PFSK-1 (cell line): ENCODE results near the gene ABHD4.

Experiments used
- FOXP2 ChIP-seq: optimal IDR thresholded peaks from 2 replicates; pipeline ENCODE3; 2011; ENCODE audit warnings: borderline replicate concordance, control low read depth, inconsistent platforms; ENCODE audit not compliant: insufficient read depth; ENCODE audit errors: extremely low read length, extremely low read depth
- POLR2AphosphoS5 ChIP-seq: IDR thresholded peaks from 2 replicates; pipeline ENCODE4 v1.6.1; 2012; ENCODE audit warnings: low read depth, mild to moderate bottlenecking, control low read depth, low read length, moderate library complexity
- REST ChIP-seq, 2 experiments: IDR thresholded peaks; 2 replicates each; pipeline versions ENCODE4 v1.6.1 to v1.8.0; 2011 to 2012; ENCODE audit warnings: low read depth in 2 of 2, low read length in 2 of 2, control low read depth in 1 of 2, inconsistent platforms in 1 of 2, mild to moderate bottlenecking in 1 of 2, moderate library complexity in 1 of 2; ENCODE audit not compliant: insufficient read depth in 1 of 2

- no peak for TF ChIP-seq REST (IDR thresholded peaks at IDR 0.05; ENCODE audit: insufficient read depth in 1 of 2, low read depth in 2 of 2, low read length in 2 of 2)
- TF ChIP-seq FOXP2 = no peak
- no peak for TF ChIP-seq POLR2AphosphoS5
Observed at GRCh38 chr14:22610931-22611330, 12.8 kb downstream of the ABHD4 start.
